ENCODE measurements around the gene KRT31. TPM values are rescaled to one million over a fixed set of nuclear protein-coding genes. Genes with fewer than 3 reads are reported as not detected.

The KRT31 gene
- total and polyA plus RNA-seq, 2 of the 13 experiments (the other 11 are each of a cell fraction or from before 2014, with no cell fraction given): 0.05 TPM; not detected in 1

GRCh38 chr17:41437769-41438168 lies 40.4 kb upstream of the KRT31 start:
- peaks cover 6% of the 10 kb centered on the region; the same call in 1 of the 2 replicates for H3K4me1 ChIP-seq (ENCODE audit: insufficient read depth, low read length)
- no peak overlapping the region for H2AFZ ChIP-seq (ENCODE audit: low read length)
- no peaks in the 10 kb centered on the region; a peak in 2 of 5 replicates for H3K27me3 ChIP-seq (ENCODE audit: control insufficient read depth in 1 of 2, insufficient read depth in 2 of 2, low read length in 2 of 2)
- no peak for DNase-seq (ENCODE audit: low spot score)
- FAIRE-seq: no peak
- H3K9ac ChIP-seq (ENCODE audit: insufficient read depth, low read depth, low read length): no peak overlapping the region
- no peaks in the 10 kb centered on the region for H3K79me2 ChIP-seq (ENCODE audit: insufficient read depth, low read length)
- no peak overlapping the region for H3K27ac ChIP-seq (ENCODE audit: extremely low read length, insufficient read depth, low read length)
- no peaks in the 10 kb centered on the region for H3K9me3 ChIP-seq (ENCODE audit: low read length)
- intact Hi-C loops (cut with micrococcal nuclease; ENCODE audit: unreplicated experiment) (no loop called here), in situ Hi-C loops (cut with HindIII; ENCODE audit: extremely low pct_ligation_motif_present, low pct_unique_long_range_greater_than_20kb) (no loop called here)
- no peak overlapping the region for H3K4me2 ChIP-seq (ENCODE audit: low read depth, low read length)
- ChIA-PET CTCF (ENCODE audit: low intra/inter-chr PET ratio, low total read pairs) (no interaction called here), POLR2A (no interaction called here)
- WGBS (ENCODE audit: low lambda C conversion rate): 65% methylated on average over 9 of the region's 9 CpGs
- no peak for TF ChIP-seq MLLT10 (CRISPR knock-in tag; IDR thresholded peaks at IDR 0.05)
- TF ChIP-seq CBX2 (IDR thresholded peaks at IDR 0.05; ENCODE audit: low read depth, low read length): no peak
- TF ChIP-seq CBX2 (CRISPR knock-in tag; IDR thresholded peaks at IDR 0.05; ENCODE audit: low read depth): no peak
- TF ChIP-seq MZF1 (CRISPR knock-in tag; IDR thresholded peaks at IDR 0.05; ENCODE audit: borderline replicate concordance): no peak
- no peak for TF ChIP-seq ZNF691 (CRISPR knock-in tag; IDR thresholded peaks at IDR 0.05; ENCODE audit: borderline replicate concordance, low read depth)
- TF ChIP-seq KLF6 (CRISPR knock-in tag; IDR thresholded peaks at IDR 0.05): no peak
- H3K36me3 ChIP-seq (replicated peaks in 1 of 2; ENCODE audit: control insufficient read depth in 1 of 2, insufficient read depth in 2 of 2, low read length in 2 of 2): no peaks in the 10 kb centered on the region
- H4K20me1 ChIP-seq (ENCODE audit: insufficient read depth, low read length): no peaks in the 10 kb centered on the region
- no peak overlapping the region for H3K4me3 ChIP-seq (replicated peaks in 1 of 3; ENCODE audit: insufficient read depth in 1 of 3, low read depth in 2 of 3, low read length in 3 of 3)
- no peak for ATAC-seq
- no TSS peak for BruUV-seq (replicated peaks)

- no peak for DNase-seq (ENCODE audit: low spot score)
- no peak overlapping the region for H3K4me3 ChIP-seq (replicated peaks in 1 of 3; ENCODE audit: insufficient read depth in 1 of 3, low read depth in 2 of 3, low read length in 3 of 3)
- FAIRE-seq: no peak
- POLR2A ChIA-PET: no interaction called here
- H3K79me2 ChIP-seq (ENCODE audit: insufficient read depth, low read length): no peaks in the 10 kb centered on the region
- intact Hi-C loops (cut with micrococcal nuclease; ENCODE audit: unreplicated experiment) (no loop called here), in situ Hi-C loops (cut with HindIII; ENCODE audit: extremely low pct_ligation_motif_present, low pct_unique_long_range_greater_than_20kb) (no loop called here)
- 43% methylated on average over 7 of the region's 7 CpGs for WGBS (ENCODE audit: low lambda C conversion rate)
- BruUV-seq (replicated peaks): no TSS peak
- H3K9ac ChIP-seq (ENCODE audit: insufficient read depth, low read depth, low read length): no peak overlapping the region
- H3K4me1 ChIP-seq (ENCODE audit: insufficient read depth, low read length): peaks cover 6% of the 10 kb centered on the region; the same call in 1 of the 2 replicates
- no peaks in the 10 kb centered on the region; a peak in 2 of 5 replicates for H3K27me3 ChIP-seq (ENCODE audit: control insufficient read depth in 1 of 2, insufficient read depth in 2 of 2, low read length in 2 of 2)
- H2AFZ ChIP-seq (ENCODE audit: low read length): no peak overlapping the region
- no peak overlapping the region for H3K27ac ChIP-seq (ENCODE audit: extremely low read length, insufficient read depth, low read length)
- H4K20me1 ChIP-seq (ENCODE audit: insufficient read depth, low read length): no peaks in the 10 kb centered on the region
- H3K9me3 ChIP-seq (ENCODE audit: low read length): no peaks in the 10 kb centered on the region
- CTCF ChIA-PET (ENCODE audit: low intra/inter-chr PET ratio, low total read pairs): no interaction called here
- H3K36me3 ChIP-seq (replicated peaks in 1 of 2; ENCODE audit: control insufficient read depth in 1 of 2, insufficient read depth in 2 of 2, low read length in 2 of 2): no peaks in the 10 kb centered on the region
- ATAC-seq: no peak
- H3K4me2 ChIP-seq (ENCODE audit: low read depth, low read length): no peak overlapping the region
- TF ChIP-seq HMG20A (CRISPR knock-in tag; IDR thresholded peaks at IDR 0.05; ENCODE audit: borderline replicate concordance) (no peak), RNF219 (CRISPR knock-in tag; IDR thresholded peaks at IDR 0.05) (no peak), HDAC6 (IDR thresholded peaks at IDR 0.05; ENCODE audit: low read depth, low read length) (no peak), TBL1XR1 (IDR thresholded peaks at IDR 0.05; ENCODE audit: borderline replicate concordance, low read length, partially characterized antibody) (no peak), GZF1 (CRISPR knock-in tag; IDR thresholded peaks at IDR 0.05) (no peak), ZNF333 (CRISPR knock-in tag; IDR thresholded peaks at IDR 0.05; ENCODE audit: borderline replicate concordance) (no peak), ETV5 (CRISPR knock-in tag; IDR thresholded peaks at IDR 0.05; ENCODE audit: borderline replicate concordance) (no peak), NR1H2 (CRISPR knock-in tag; IDR thresholded peaks at IDR 0.05; ENCODE audit: borderline replicate concordance, low read depth) (no peak), TCF7L2 (IDR thresholded peaks at IDR 0.05; ENCODE audit: low read depth, low read length) (no peak), FOXP1 (IDR thresholded peaks at IDR 0.05) (no peak), FOXP1 (CRISPR knock-in tag; IDR thresholded peaks at IDR 0.05) (no peak), AKAP8 (CRISPR knock-in tag; IDR thresholded peaks at IDR 0.05) (no peak), ZZZ3 (CRISPR knock-in tag; IDR thresholded peaks at IDR 0.05; ENCODE audit: borderline replicate concordance) (no peak), ATF7-NPFF (CRISPR knock-in tag; IDR thresholded peaks at IDR 0.05; ENCODE audit: low read depth) (no peak)
These were observed 39.8 kb upstream of the KRT31 start for GRCh38 chr17:41437254-41437653.
